HEK293T (cell line): ENCODE results near the gene FAM20A.

Experiments
- BHLHE40 ChIP-seq: fragments of 450-650 bp; IDR thresholded peaks from 2 replicates; pipeline ENCODE4 v1.6.1; 2016; ENCODE audit warnings: mild to moderate bottlenecking, moderate library complexity, borderline replicate concordance
- FOXM1 ChIP-seq: fragments of 450-650 bp; IDR thresholded peaks from 2 replicates; pipeline ENCODE4 v1.6.1; 2017; ENCODE audit warnings: mild to moderate bottlenecking, borderline replicate concordance
- LEF1 ChIP-seq: fragments of 450-650 bp; IDR thresholded peaks from 2 replicates; pipeline ENCODE4 v1.6.1; 2017; ENCODE audit warnings: mild to moderate bottlenecking, borderline replicate concordance
- NFRKB ChIP-seq: fragments of 450-650 bp; IDR thresholded peaks from 2 replicates; pipeline ENCODE4 v1.6.1; 2016; ENCODE audit warnings: mild to moderate bottlenecking, moderate library complexity
- TF ChIP-seq, protein P1 (sequence below): fragments of 450-650 bp; IDR thresholded peaks from 2 replicates; pipeline ENCODE4 v1.6.1; 2016

DNA sequence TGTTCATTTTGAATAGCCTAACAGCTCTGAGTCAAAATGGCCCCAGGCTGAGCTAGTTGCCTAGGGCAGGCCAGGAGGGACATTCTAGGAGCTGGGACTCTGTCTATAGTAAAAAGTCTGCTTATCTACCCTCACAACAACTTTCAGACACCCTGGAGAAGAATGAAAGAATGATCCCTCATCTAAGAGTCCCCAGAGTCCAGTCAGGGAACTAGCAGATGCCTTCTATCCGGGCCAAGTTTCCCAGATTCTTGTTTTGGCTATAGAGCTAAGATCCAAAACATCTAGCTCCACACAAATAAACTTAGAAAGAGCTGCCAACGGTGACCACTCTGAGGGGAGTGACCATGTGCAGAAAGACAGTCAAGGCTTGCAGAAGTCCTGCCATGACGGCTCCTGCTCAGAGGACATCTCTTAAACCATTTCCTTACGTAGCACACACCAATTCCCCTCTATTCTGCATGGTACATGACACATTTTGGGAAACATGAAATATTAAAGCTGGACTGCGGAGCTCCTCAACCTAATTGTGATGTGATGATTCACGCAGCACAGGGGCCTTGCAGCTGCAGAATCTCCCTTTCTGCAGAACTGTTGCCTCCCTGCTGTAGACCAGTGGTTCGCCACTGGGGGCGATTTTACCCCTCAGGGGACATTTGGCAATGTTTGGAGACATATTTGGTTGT lies 24.2 kb downstream of the FAM20A start:
- no peak for TF ChIP-seq BHLHE40
- TF ChIP-seq NFRKB, result no peak
- no peak for TF ChIP-seq FOXM1
- no peak for TF ChIP-seq LEF1
- TF ChIP-seq, protein P1, sequence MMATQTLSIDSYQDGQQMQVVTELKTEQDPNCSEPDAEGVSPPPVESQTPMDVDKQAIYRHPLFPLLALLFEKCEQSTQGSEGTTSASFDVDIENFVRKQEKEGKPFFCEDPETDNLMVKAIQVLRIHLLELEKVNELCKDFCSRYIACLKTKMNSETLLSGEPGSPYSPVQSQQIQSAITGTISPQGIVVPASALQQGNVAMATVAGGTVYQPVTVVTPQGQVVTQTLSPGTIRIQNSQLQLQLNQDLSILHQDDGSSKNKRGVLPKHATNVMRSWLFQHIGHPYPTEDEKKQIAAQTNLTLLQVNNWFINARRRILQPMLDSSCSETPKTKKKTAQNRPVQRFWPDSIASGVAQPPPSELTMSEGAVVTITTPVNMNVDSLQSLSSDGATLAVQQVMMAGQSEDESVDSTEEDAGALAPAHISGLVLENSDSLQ, result no peak
